Gastroesophageal sphincter (tissue), 3 donors: ENCODE data around the gene SUGCT.

ENCODE experiments used
- POLR2A ChIP-seq, 2 donors: fragments of 450-650 bp; IDR thresholded peaks; one replicate each; pipeline ENCODE4 v1.6.1; 2017; ENCODE audit warnings: antibody characterized with exemption in 2 of 2, mild to moderate bottlenecking in 2 of 2, moderate library complexity in 1 of 2
- POLR2AphosphoS5 ChIP-seq: sonication (generic); formaldehyde crosslinking; IDR thresholded peaks from one replicate; pipeline ENCODE4 v1.6.1; 2017; ENCODE audit warnings: antibody characterized with exemption
- TF ChIP-seq, protein P1 (sequence below), 4 experiments: fragments of 200-600 bp in 2 of 4; fragments of 450-650 bp in 2 of 4; sonication (generic) in 1 of 4; IDR thresholded peaks; one replicate each; pipeline ENCODE4 v1.5.1; 2017 to 2019; ENCODE audit warnings: antibody characterized with exemption in 4 of 4, mild to moderate bottlenecking in 2 of 4, moderate library complexity in 2 of 4

DNA sequence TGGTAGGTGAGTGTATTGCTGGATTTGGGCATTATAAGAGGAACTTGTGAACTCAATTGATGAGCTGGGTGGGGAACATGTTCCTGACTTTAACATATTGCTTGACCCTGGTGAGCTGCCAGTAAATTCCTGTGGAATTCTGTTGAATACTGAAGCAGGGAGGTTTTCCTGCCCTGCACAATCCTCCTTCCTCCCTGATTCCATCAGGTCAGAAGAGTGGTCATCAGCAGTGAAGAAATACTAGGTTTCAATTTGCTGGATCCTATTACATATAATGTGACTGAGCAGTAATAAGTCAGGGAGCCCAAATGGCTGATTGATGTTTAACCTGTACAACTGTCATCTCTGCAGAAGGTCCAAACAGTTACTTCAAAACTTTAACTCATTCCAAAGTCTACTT lies 581.2 kb downstream of the SUGCT start:
- TF ChIP-seq POLR2A (IDR thresholded peaks at IDR 0.05) (no peak), POLR2AphosphoS5 (no peak)
- TF ChIP-seq, protein P1, sequence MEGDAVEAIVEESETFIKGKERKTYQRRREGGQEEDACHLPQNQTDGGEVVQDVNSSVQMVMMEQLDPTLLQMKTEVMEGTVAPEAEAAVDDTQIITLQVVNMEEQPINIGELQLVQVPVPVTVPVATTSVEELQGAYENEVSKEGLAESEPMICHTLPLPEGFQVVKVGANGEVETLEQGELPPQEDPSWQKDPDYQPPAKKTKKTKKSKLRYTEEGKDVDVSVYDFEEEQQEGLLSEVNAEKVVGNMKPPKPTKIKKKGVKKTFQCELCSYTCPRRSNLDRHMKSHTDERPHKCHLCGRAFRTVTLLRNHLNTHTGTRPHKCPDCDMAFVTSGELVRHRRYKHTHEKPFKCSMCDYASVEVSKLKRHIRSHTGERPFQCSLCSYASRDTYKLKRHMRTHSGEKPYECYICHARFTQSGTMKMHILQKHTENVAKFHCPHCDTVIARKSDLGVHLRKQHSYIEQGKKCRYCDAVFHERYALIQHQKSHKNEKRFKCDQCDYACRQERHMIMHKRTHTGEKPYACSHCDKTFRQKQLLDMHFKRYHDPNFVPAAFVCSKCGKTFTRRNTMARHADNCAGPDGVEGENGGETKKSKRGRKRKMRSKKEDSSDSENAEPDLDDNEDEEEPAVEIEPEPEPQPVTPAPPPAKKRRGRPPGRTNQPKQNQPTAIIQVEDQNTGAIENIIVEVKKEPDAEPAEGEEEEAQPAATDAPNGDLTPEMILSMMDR (IDR thresholded peaks at IDR 0.05), result no peak
